Heart left ventricle (tissue), 13 donors: ENCODE data around the gene CAMK2B.

Experiments
- POLR2A ChIP-seq, 2 donors: fragments of 450-650 bp; IDR thresholded peaks; one replicate each; pipeline ENCODE4 v1.6.1; 2017; ENCODE audit warnings: antibody characterized with exemption in 2 of 2, mild to moderate bottlenecking in 2 of 2, moderate library complexity in 2 of 2
- TF ChIP-seq, protein P1 (sequence below), 12 donors: fragments of 200-600 bp; sonication (generic) in 4 of 12; IDR thresholded peaks; one replicate each; pipeline versions ENCODE4 v1.5.0 to v1.8.0; 2018 to 2022; ENCODE audit warnings: antibody characterized with exemption in 12 of 12, mild to moderate bottlenecking in 5 of 12
- donor health status: ischemic (EF 13 %, LVEDD 7.1; RV severe dilation, severe dysfunction).
- donor health status: DM: no; HTN: yes; CAD: no.
- donor health status: DM: no; HTN: no; CAD: no.
- donor health status: ischemic (EF 25% LVEDD 6.9; RV normal size, moderate dysfunction).
- donor health status: ischemic (EF 25% LVEDD 5.7; RV mildly dilated, moderate dysfunction).
- donor health status: ischemic (EF 35%, LVEDD 5.7; RV mildly dilated, moderate dysfunction).
- donor health status: nonischemic (EF 11% LVEDD 7.7; RV severe dilation, severe dysfunction).
- donor health status: DM: yes; HTN: yes; CAD: no.
- donor health status: PGD.
- donor health status: ischemic (EF 29% LVEDD 5.4; RV normal size, mild dysfunction).
- donor health status: nonischemic (EF 23%, LVEDD 6.1; RV moderate dilation, normal function).

DNA sequence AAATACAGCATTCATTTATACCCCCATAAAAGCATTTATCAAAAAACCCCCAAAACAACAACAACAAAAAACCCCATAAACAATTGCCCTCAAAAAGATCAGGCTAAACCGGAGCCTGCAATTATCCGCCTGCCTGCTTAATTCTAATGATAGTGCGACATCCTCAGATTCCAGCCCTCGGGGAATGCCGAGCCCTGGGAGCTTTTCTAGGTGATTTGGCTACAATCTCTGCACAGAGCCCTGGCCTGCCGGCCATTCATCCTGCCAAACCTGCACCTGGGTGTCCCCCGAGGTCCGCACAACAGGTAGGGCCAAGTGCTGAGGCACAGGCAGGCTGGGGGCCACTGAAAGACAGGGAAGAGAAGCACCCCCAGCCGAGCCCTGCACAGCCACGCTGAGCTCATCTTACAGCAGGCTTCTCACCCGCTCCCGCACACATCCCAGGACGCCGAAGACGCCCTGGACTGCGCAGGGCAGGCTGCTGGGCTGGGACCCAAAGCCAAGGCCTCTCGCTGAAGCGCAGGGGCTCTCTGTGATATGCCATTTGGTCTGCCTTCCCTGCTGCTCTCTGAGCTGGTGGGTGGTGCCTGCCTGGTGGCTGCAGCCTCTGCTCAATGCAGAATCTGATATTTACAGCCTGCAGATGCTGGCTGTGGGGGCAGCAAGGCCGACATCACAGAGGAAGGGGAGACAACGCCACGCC is 57.5 kb downstream of the CAMK2B start:
- TF ChIP-seq, protein P1, sequence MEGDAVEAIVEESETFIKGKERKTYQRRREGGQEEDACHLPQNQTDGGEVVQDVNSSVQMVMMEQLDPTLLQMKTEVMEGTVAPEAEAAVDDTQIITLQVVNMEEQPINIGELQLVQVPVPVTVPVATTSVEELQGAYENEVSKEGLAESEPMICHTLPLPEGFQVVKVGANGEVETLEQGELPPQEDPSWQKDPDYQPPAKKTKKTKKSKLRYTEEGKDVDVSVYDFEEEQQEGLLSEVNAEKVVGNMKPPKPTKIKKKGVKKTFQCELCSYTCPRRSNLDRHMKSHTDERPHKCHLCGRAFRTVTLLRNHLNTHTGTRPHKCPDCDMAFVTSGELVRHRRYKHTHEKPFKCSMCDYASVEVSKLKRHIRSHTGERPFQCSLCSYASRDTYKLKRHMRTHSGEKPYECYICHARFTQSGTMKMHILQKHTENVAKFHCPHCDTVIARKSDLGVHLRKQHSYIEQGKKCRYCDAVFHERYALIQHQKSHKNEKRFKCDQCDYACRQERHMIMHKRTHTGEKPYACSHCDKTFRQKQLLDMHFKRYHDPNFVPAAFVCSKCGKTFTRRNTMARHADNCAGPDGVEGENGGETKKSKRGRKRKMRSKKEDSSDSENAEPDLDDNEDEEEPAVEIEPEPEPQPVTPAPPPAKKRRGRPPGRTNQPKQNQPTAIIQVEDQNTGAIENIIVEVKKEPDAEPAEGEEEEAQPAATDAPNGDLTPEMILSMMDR (IDR thresholded peaks at IDR 0.05), result no peak
- TF ChIP-seq POLR2A (IDR thresholded peaks at IDR 0.05), result no peak
